HEK293 (cell line): ENCODE measurements around the gene KLHL30.
A peak's percentile ranks its signal among the peaks of the same experiment; 100 is the strongest.

Experiments
- CTCF ChIA-PET: fragments of 350-600 bp; formaldehyde crosslinking; extraction: SDS; loops from one replicate; lab custom pipeline; 2021; ENCODE audit warnings: antibody characterized with exemption; lab: Yijun Ruan, JAX
- POLR2A ChIA-PET: fragments of 300-600 bp; formaldehyde crosslinking; extraction: SDS; loops from one replicate; lab custom pipeline; 2020; ENCODE audit warnings: antibody characterized with exemption, inconsistent platforms; lab: Yijun Ruan, JAX
- H3K27ac ChIP-seq: fragments of 200-500 bp; sonication (Bioruptor generic); 2 replicates; pipeline ENCODE4 v1.5.1; 2014; ENCODE audit warnings: low read depth, low read length, control low read depth, inconsistent platforms; ENCODE audit errors: extremely low read depth
- H3K36me3 ChIP-seq, 2 experiments: fragments of 200-500 bp in 1 of 2; sonication (Bioruptor generic) in 1 of 2; 1 replicate in 1 of 2; 2 replicates in 1 of 2; pipeline ENCODE4 v1.5.1; 2014 to 2017; ENCODE audit warnings: inconsistent platforms in 2 of 2, low read length in 2 of 2; ENCODE audit not compliant: control insufficient read depth in 2 of 2, insufficient read depth in 1 of 2
- H3K4me1 ChIP-seq: fragments of 200-500 bp; sonication (Bioruptor generic); 2 replicates; pipeline ENCODE4 v1.5.1; 2014; ENCODE audit warnings: mild to moderate bottlenecking, low read length, inconsistent platforms; ENCODE audit not compliant: control insufficient read depth, insufficient read depth
- H3K4me3 ChIP-seq: 2 replicates; pipeline ENCODE4 v1.5.1; 2011; ENCODE audit warnings: low read depth, mild to moderate bottlenecking, control low read depth, low read length, moderate library complexity
- H3K9me3 ChIP-seq: fragments of 200-500 bp; sonication (Bioruptor generic); 2 replicates; pipeline ENCODE4 v1.5.1; 2014; ENCODE audit warnings: low read depth, low read length, inconsistent platforms; ENCODE audit not compliant: control insufficient read depth, insufficient read depth
- PBX3 ChIP-seq: sonication (generic); formaldehyde crosslinking; IDR thresholded peaks from 2 replicates; pipeline ENCODE4 v1.8.1; 2022; ENCODE audit warnings: mild to moderate bottlenecking, moderate library complexity, missing genetic modification reagents
- SCRT1 ChIP-seq: fragments of 450-650 bp; formaldehyde crosslinking; IDR thresholded peaks from 2 replicates; pipeline ENCODE4 v1.5.1; 2016; ENCODE audit warnings: missing biosample characterization, missing genetic modification characterization, borderline replicate concordance
- WT1 ChIP-seq: fragments of 450-650 bp; formaldehyde crosslinking; IDR thresholded peaks from 2 replicates; pipeline ENCODE4 v1.5.1; 2016; ENCODE audit warnings: missing biosample characterization, missing genetic modification characterization
- ZBTB11 ChIP-seq: fragments of 450-650 bp; formaldehyde crosslinking; conservative IDR thresholded peaks from 2 replicates; pipeline ENCODE4 v1.5.1; 2016; ENCODE audit warnings: low read depth, missing biosample characterization, missing genetic modification characterization
- ZBTB26 ChIP-seq: fragments of 450-650 bp; formaldehyde crosslinking; optimal IDR thresholded peaks from 2 replicates; pipeline ENCODE3; 2016; ENCODE audit warnings: missing biosample characterization, mild to moderate bottlenecking, missing genetic modification characterization
- ZBTB44 ChIP-seq: fragments of 450-650 bp; IDR thresholded peaks from 2 replicates; pipeline ENCODE4 v1.5.1; 2018; ENCODE audit warnings: missing biosample characterization, mild to moderate bottlenecking, missing genetic modification characterization
- ZBTB8A ChIP-seq: fragments of 450-650 bp; formaldehyde crosslinking; IDR thresholded peaks from 2 replicates; pipeline ENCODE4 v1.5.1; 2016; ENCODE audit warnings: missing biosample characterization, missing genetic modification characterization
- ZEB2 ChIP-seq: fragments of 450-650 bp; formaldehyde crosslinking; IDR thresholded peaks from 2 replicates; pipeline ENCODE4 v1.5.1; 2016; ENCODE audit warnings: missing biosample characterization, missing genetic modification characterization
- ZNF146 ChIP-seq: fragments of 450-650 bp; formaldehyde crosslinking; IDR thresholded peaks from 2 replicates; pipeline ENCODE4 v1.5.1; 2016; ENCODE audit warnings: missing biosample characterization, missing genetic modification characterization
- ZNF148 ChIP-seq: fragments of 450-650 bp; formaldehyde crosslinking; IDR thresholded peaks from 2 replicates; pipeline ENCODE4 v1.5.0; 2017; ENCODE audit warnings: missing biosample characterization, missing genetic modification characterization, borderline replicate concordance
- ZNF155 ChIP-seq: fragments of 450-650 bp; formaldehyde crosslinking; IDR thresholded peaks from 2 replicates; pipeline ENCODE4 v1.5.1; 2016; ENCODE audit warnings: missing biosample characterization, missing genetic modification characterization
- ZNF302 ChIP-seq: fragments of 450-650 bp; formaldehyde crosslinking; IDR thresholded peaks from 2 replicates; pipeline ENCODE4 v1.5.1; 2016; ENCODE audit warnings: missing biosample characterization, missing genetic modification characterization, low read depth
- ZNF350 ChIP-seq: fragments of 450-650 bp; formaldehyde crosslinking; IDR thresholded peaks from 2 replicates; pipeline ENCODE4 v1.5.0; 2017; ENCODE audit warnings: missing biosample characterization, mild to moderate bottlenecking, missing genetic modification characterization
- ZNF354C ChIP-seq: fragments of 450-650 bp; formaldehyde crosslinking; IDR thresholded peaks from 2 replicates; pipeline ENCODE4 v1.5.1; 2016; ENCODE audit warnings: missing biosample characterization, missing genetic modification characterization, low read depth, borderline replicate concordance
- ZNF426 ChIP-seq: fragments of 450-650 bp; formaldehyde crosslinking; IDR thresholded peaks from 2 replicates; pipeline ENCODE4 v1.5.1; 2017; ENCODE audit warnings: missing biosample characterization, missing genetic modification characterization, mild to moderate bottlenecking, inconsistent platforms, moderate library complexity
- ZNF449 ChIP-seq: fragments of 450-650 bp; formaldehyde crosslinking; IDR thresholded peaks from 2 replicates; pipeline ENCODE4 v1.5.1; 2017; ENCODE audit warnings: missing biosample characterization, mild to moderate bottlenecking, missing genetic modification characterization, moderate library complexity
- ZNF473 ChIP-seq: fragments of 450-650 bp; formaldehyde crosslinking; IDR thresholded peaks from 2 replicates; pipeline ENCODE4 v1.5.1; 2017; ENCODE audit warnings: missing biosample characterization, missing genetic modification characterization
- ZNF488 ChIP-seq: fragments of 450-650 bp; formaldehyde crosslinking; IDR thresholded peaks from 2 replicates; pipeline ENCODE4 v1.5.1; 2016; ENCODE audit warnings: missing biosample characterization, missing genetic modification characterization
- ZNF571 ChIP-seq: fragments of 450-650 bp; formaldehyde crosslinking; IDR thresholded peaks from 2 replicates; pipeline ENCODE4 v1.5.0; 2017; ENCODE audit warnings: missing biosample characterization, missing genetic modification characterization
- ZNF596 ChIP-seq: fragments of 450-650 bp; IDR thresholded peaks from 2 replicates; pipeline ENCODE4 v1.5.0; 2018; ENCODE audit warnings: missing biosample characterization, mild to moderate bottlenecking, missing genetic modification characterization, moderate library complexity
- ZNF600 ChIP-seq: fragments of 450-650 bp; formaldehyde crosslinking; IDR thresholded peaks from 2 replicates; pipeline ENCODE4 v1.5.1; 2016; ENCODE audit warnings: missing biosample characterization, missing genetic modification characterization
- ZNF610 ChIP-seq: fragments of 450-650 bp; formaldehyde crosslinking; IDR thresholded peaks from 2 replicates; pipeline ENCODE4 v1.5.1; 2016; ENCODE audit warnings: missing biosample characterization, missing genetic modification characterization, borderline replicate concordance
- ZNF777 ChIP-seq: fragments of 450-650 bp; formaldehyde crosslinking; IDR thresholded peaks from 2 replicates; pipeline ENCODE4 v1.5.1; 2017; ENCODE audit warnings: missing biosample characterization, missing genetic modification characterization, borderline replicate concordance
- ZXDB ChIP-seq: fragments of 450-650 bp; formaldehyde crosslinking; IDR thresholded peaks from 2 replicates; pipeline ENCODE4 v1.5.1; 2016; ENCODE audit warnings: missing biosample characterization, missing genetic modification characterization

Gene KLHL30

GRCh38 chr2:238169048-238169707 lies 30.7 kb downstream of the KLHL30 start:
- Histone ChIP-seq H3K27ac (peak overlapping the region; percentile 72), H3K4me1 (0 out of 2 replicates have a peak, but pooled peaks cover 8% of the 10 kb centered on the region), H3K9me3 (no peaks in the 10 kb centered on the region), H3K4me3 (no peak overlapping the region), H3K36me3 (peaks cover 3 to 83% of the 10 kb centered on the region in 2 experiments; a peak in 2 of 3 replicates)
- CTCF ChIA-PET: interaction anchor here (1.3 kb wide), 1 partner anchor 9 kb away, joined by 3 read pairs; no protein-coding TSS in a partner anchor
- POLR2A ChIA-PET: interaction anchor here (0.6 to 1.0 kb wide), 2 partner anchors 22 to 34 kb away, joined by 5 to 15 read pairs; partner anchors contain the start of gene ILKAP
- TF ChIP-seq ZNF449 (tag by site-specific recombination) (no peak), ZBTB8A (0 out of 2 replicates have a peak, but pooled peaks have one; percentile 36), ZNF350 (tag by site-specific recombination) (no peak), ZNF155 (tag by site-specific recombination) (no peak), ZNF354C (tag by site-specific recombination) (no peak), ZNF146 (tag by site-specific recombination) (no peak), PBX3 (CRISPR knock-in tag) (no peak), ZNF488 (tag by site-specific recombination) (no peak), SCRT1 (tag by site-specific recombination) (no peak), ZNF600 (tag by site-specific recombination) (no peak), ZNF596 (tag by site-specific recombination) (no peak), ZXDB (tag by site-specific recombination) (peak; percentile 44; the same call in 1 of the 2 replicates), ZNF777 (tag by site-specific recombination) (no peak), ZNF426 (tag by site-specific recombination) (no peak), ZNF302 (tag by site-specific recombination) (no peak), ZNF148 (tag by site-specific recombination) (no peak), ZBTB44 (tag by site-specific recombination) (no peak; the same call in 1 of the 2 replicates), ZBTB11 (tag by site-specific recombination) (no peak), ZEB2 (tag by site-specific recombination) (peak; percentile 58), ZBTB26 (tag by site-specific recombination) (no peak), ZNF571 (tag by site-specific recombination) (no peak), ZNF473 (no peak), ZNF610 (peak; percentile 51; the same call in 1 of the 2 replicates), WT1 (tag by site-specific recombination) (peak; percentile 60)
